GM23248 (cell line): Measurements from ENCODE around the gene MYH11.

Experiments
- EZH2 ChIP-seq: fragments of 200-600 bp; sonication (generic); IDR thresholded peaks from 2 replicates; pipeline ENCODE4 v1.6.1; 2018; ENCODE audit warnings: antibody characterized with exemption, mild to moderate bottlenecking; ENCODE audit not compliant: insufficient read depth, poor library complexity, severe bottlenecking
- EZH2phosphoT487 ChIP-seq: fragments of 200-600 bp; sonication (generic); IDR thresholded peaks from 2 replicates; pipeline ENCODE4 v1.6.1; 2018; ENCODE audit warnings: antibody characterized with exemption, moderate library complexity, mild to moderate bottlenecking, low read depth; ENCODE audit not compliant: insufficient read depth

DNA sequence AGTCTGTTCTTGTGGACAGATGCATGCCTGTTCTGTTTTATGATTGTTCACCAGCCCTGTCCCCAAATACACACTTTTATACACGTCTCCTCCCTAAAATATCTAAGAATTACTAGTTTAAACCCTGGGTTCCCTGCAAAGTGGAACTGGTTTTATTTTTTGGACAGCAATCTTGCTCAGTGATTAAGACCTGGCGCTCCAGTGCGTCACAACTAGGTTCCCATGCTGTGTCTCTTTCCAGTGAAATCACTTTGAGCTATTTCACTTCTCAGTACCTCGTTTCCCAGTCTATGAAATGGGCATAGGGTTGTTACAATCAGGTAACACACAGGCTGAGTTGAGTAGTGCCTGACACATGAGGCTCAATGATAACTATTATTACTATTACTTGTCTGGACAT is 30.5 kb upstream of the MYH11 start:
- TF ChIP-seq EZH2phosphoT487 (no peak), EZH2 (no peak)
